K562 (cell line): ENCODE data around the gene RNU6-9. TPM values are rescaled to one million over a fixed set of nuclear protein-coding genes. Genes with fewer than 3 reads are reported as not detected.

Experiments used
- ADNP ChIP-seq: fragments of 200-800 bp; sonication (Bioruptor generic); IDR thresholded peaks from 2 replicates; pipeline ENCODE4 v1.6.1; 2016; ENCODE audit warnings: missing genetic modification characterization, missing compliant biosample characterization
- DPF2 ChIP-seq: fragments of 450-650 bp; IDR thresholded peaks from 2 replicates; pipeline ENCODE4 v1.6.1; 2016
- HMG20B ChIP-seq: fragments of 250-450 bp; sonication (Bioruptor Pico); IDR thresholded peaks from 2 replicates; pipeline ENCODE4 v1.5.0; 2021; ENCODE audit warnings: mild to moderate bottlenecking
- MXI1 ChIP-seq: IDR thresholded peaks from 2 replicates; pipeline ENCODE4 v1.6.1; 2011; ENCODE audit warnings: low read depth, mild to moderate bottlenecking, improper control_type of control experiment, low read length
- NFATC3 ChIP-seq: fragments of 450-650 bp; IDR thresholded peaks from 2 replicates; pipeline ENCODE4 v1.6.1; 2017; ENCODE audit warnings: mild to moderate bottlenecking
- PHTF2 ChIP-seq: fragments of 250-450 bp; sonication (Bioruptor Pico); IDR thresholded peaks from 2 replicates; pipeline ENCODE4 v1.5.0; 2021; ENCODE audit warnings: mild to moderate bottlenecking
- POLR2AphosphoS2 ChIP-seq: IDR thresholded peaks from 2 replicates; pipeline ENCODE4 v1.6.1; 2012; ENCODE audit warnings: low read length, improper control_type of control experiment
- POLR2AphosphoS5 ChIP-seq: IDR thresholded peaks from 2 replicates; pipeline ENCODE4 v1.6.1; 2011; ENCODE audit warnings: mild to moderate bottlenecking, low read depth, low read length, moderate library complexity; ENCODE audit not compliant: control insufficient read depth, insufficient read depth
- POLR2H ChIP-seq: IDR thresholded peaks from 2 replicates; pipeline ENCODE4 v1.6.1; 2016; ENCODE audit warnings: missing genetic modification characterization, low read depth, mild to moderate bottlenecking, control low read depth, missing compliant biosample characterization, moderate library complexity
- TAL1 ChIP-seq: fragments of 450-650 bp; IDR thresholded peaks from 2 replicates; pipeline ENCODE4 v1.6.1; 2016; ENCODE audit warnings: mild to moderate bottlenecking
- TBP ChIP-seq: optimal IDR thresholded peaks from 2 replicates; pipeline ENCODE3; 2011; ENCODE audit warnings: low read depth, low read length, improper control_type of control experiment
- ZNF134 ChIP-seq: fragments of 250-450 bp; sonication (Bioruptor Pico); conservative IDR thresholded peaks from 2 replicates; pipeline ENCODE4 v1.4.0; 2020
- ZNF699 ChIP-seq: fragments of 250-450 bp; sonication (Bioruptor Pico); IDR thresholded peaks from 2 replicates; pipeline ENCODE4 v1.8.0; 2021; ENCODE audit warnings: mild to moderate bottlenecking, moderate library complexity; ENCODE audit not compliant: insufficient replicate concordance
- polyA plus RNA-seq, 8 experiments: library from polyadenylated mRNA; depleted of rRNA in 4 of 8; stranded (reverse) in 5 of 8; unstranded in 3 of 8; fragments of >200 nt; fragmentation: Nextera tagmentation in 2 of 8; fragmentation: Illumina TruSeq in 1 of 8; extraction: Ambion mirVana in 2 of 8; extraction: Trizol in 1 of 8; gene quantifications; 2 replicates each; pipeline versions ENCODE4 v1.2.1 to v1.2.3, GENCODE V29; 2011 to 2014; ENCODE audit warnings: inconsistent platforms in 1 of 8, missing spikeins in 1 of 8
- total RNA-seq, 7 experiments: library from RNA; depleted of rRNA in 6 of 7; stranded (reverse); fragments of >200 nt in 6 of 7; fragmentation: Illumina TruSeq in 2 of 7; extraction: Trizol in 2 of 7; gene quantifications; 2 replicates each; pipeline versions ENCODE4 v1.2.1 to v1.2.3, GENCODE V29; 2011 to 2021; ENCODE audit warnings: low replicate concordance in 1 of 7
- TF ChIP-seq, protein P1 (sequence below): fragments of 250-450 bp; sonication (Bioruptor Pico); IDR thresholded peaks from 2 replicates; pipeline ENCODE4 v1.8.0; 2022; ENCODE audit warnings: inconsistent platforms
- TF ChIP-seq, protein P2 (sequence below), 3 experiments: fragments of 200-800 bp in 1 of 3; fragments of 250-450 bp in 1 of 3; fragments of 450-650 bp in 1 of 3; sonication (Bioruptor Pico) in 1 of 3; sonication (Bioruptor generic) in 1 of 3; formaldehyde crosslinking in 1 of 3; IDR thresholded peaks; 2 replicates each; pipeline versions ENCODE4 v1.6.1 to v1.8.0; 2016 to 2022; ENCODE audit warnings: mild to moderate bottlenecking in 2 of 3, missing genetic modification characterization in 2 of 3, missing compliant biosample characterization in 1 of 3, moderate library complexity in 1 of 3
- TF ChIP-seq, protein P3 (sequence below): fragments of 250-450 bp; sonication (Bioruptor Pico); IDR thresholded peaks from 2 replicates; pipeline ENCODE4 v1.4.0; 2020; ENCODE audit warnings: mild to moderate bottlenecking, moderate library complexity
- TF ChIP-seq, protein P4 (sequence below): sonication (generic); formaldehyde crosslinking; IDR thresholded peaks from 2 replicates; pipeline ENCODE4 v1.8.0; 2022; ENCODE audit warnings: missing genetic modification reagents, mild to moderate bottlenecking, moderate library complexity, borderline replicate concordance
- TF ChIP-seq, protein P5 (sequence below): fragments of 450-650 bp; IDR thresholded peaks from 2 replicates; pipeline ENCODE4 v1.6.1; 2016

RNU6-9 gene
- total and polyA plus RNA-seq, 9 of the 15 experiments (the other 6 are each of a cell fraction or from before 2014, with no cell fraction given): not detected

DNA sequence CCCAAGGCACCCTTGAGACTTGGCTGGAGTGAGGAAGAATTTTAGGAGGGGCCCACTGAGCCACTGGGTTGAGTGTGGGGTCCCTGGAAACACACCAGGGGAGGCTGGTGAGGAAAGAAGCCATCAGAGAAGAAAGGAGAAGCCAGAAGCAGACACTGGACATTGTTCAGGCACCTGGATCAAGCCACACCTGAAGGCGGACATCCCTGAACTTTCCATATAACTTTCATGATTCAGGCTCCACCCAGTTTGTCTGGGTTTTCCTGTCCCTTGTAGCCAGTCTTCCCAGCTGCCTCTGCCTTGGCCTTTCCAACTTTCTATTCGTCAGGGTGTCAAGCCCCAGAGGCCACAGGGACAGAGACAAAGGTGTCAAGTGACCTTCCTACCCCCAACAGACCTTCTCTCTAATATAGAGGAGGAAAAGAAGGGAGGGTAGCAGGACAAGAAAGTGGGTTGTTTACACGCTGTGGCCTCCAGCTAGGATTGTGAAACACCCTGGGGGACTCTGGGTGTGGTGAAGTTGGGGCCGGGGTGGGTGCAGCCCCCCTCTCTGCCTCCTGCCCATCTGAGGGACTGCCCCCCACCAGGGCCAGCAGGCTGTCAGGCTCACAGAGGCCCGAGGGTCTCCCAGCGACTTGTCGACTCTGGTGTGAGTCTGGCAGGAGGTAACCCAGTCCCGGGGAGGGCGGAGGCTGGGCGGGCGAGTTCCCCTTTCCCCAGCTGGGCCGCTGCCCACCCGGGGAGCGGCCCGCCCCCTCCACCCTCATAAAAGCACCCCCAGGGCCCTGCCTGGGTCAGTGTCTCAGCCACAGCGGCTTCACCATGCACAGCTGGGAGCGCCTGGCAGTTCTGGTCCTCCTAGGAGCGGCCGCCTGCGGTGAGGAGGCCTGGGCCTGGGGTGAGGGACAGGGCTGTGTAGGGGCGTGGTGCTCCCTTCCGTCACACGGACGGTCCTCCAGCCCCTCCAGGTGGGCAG, 34.1 kb upstream of the RNU6-9 start, which contains the start of gene CFD (continued):
- TF ChIP-seq, protein P1, sequence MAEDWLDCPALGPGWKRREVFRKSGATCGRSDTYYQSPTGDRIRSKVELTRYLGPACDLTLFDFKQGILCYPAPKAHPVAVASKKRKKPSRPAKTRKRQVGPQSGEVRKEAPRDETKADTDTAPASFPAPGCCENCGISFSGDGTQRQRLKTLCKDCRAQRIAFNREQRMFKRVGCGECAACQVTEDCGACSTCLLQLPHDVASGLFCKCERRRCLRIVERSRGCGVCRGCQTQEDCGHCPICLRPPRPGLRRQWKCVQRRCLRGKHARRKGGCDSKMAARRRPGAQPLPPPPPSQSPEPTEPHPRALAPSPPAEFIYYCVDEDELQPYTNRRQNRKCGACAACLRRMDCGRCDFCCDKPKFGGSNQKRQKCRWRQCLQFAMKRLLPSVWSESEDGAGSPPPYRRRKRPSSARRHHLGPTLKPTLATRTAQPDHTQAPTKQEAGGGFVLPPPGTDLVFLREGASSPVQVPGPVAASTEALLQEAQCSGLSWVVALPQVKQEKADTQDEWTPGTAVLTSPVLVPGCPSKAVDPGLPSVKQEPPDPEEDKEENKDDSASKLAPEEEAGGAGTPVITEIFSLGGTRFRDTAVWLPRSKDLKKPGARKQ (CRISPR knock-in tag): no peak
- TF ChIP-seq POLR2AphosphoS5 (no peak), HMG20B (CRISPR knock-in tag) (no peak), ZNF699 (no peak), TAL1 (no peak), ADNP (peak; percentile 70; the same call in 1 of the 2 replicates), PHTF2 (CRISPR knock-in tag) (no peak), DPF2 (no peak), ZNF134 (CRISPR knock-in tag) (no peak), MXI1 (no peak), POLR2H (tag) (no peak), TBP (no peak), NFATC3 (no peak), POLR2AphosphoS2 (no peak)
- TF ChIP-seq, protein P2, sequence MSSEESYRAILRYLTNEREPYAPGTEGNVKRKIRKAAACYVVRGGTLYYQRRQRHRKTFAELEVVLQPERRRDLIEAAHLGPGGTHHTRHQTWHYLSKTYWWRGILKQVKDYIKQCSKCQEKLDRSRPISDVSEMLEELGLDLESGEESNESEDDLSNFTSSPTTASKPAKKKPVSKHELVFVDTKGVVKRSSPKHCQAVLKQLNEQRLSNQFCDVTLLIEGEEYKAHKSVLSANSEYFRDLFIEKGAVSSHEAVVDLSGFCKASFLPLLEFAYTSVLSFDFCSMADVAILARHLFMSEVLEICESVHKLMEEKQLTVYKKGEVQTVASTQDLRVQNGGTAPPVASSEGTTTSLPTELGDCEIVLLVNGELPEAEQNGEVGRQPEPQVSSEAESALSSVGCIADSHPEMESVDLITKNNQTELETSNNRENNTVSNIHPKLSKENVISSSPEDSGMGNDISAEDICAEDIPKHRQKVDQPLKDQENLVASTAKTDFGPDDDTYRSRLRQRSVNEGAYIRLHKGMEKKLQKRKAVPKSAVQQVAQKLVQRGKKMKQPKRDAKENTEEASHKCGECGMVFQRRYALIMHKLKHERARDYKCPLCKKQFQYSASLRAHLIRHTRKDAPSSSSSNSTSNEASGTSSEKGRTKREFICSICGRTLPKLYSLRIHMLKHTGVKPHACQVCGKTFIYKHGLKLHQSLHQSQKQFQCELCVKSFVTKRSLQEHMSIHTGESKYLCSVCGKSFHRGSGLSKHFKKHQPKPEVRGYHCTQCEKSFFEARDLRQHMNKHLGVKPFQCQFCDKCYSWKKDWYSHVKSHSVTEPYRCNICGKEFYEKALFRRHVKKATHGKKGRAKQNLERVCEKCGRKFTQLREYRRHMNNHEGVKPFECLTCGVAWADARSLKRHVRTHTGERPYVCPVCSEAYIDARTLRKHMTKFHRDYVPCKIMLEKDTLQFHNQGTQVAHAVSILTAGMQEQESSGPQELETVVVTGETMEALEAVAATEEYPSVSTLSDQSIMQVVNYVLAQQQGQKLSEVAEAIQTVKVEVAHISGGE (CRISPR knock-in tag; IDR thresholded peaks at IDR 0.05): 0 out of 6 replicates have a peak, but pooled peaks of 1 of the 3 experiments have one; percentile 8
- TF ChIP-seq, protein P3, sequence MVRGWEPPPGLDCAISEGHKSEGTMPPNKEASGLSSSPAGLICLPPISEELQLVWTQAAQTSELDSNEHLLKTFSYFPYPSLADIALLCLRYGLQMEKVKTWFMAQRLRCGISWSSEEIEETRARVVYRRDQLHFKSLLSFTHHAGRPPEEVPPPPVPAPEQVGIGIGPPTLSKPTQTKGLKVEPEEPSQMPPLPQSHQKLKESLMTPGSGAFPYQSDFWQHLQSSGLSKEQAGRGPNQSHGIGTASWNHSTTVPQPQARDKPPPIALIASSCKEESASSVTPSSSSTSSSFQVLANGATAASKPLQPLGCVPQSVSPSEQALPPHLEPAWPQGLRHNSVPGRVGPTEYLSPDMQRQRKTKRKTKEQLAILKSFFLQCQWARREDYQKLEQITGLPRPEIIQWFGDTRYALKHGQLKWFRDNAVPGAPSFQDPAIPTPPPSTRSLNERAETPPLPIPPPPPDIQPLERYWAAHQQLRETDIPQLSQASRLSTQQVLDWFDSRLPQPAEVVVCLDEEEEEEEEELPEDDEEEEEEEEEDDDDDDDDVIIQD (CRISPR knock-in tag): no peak
- TF ChIP-seq, protein P4, sequence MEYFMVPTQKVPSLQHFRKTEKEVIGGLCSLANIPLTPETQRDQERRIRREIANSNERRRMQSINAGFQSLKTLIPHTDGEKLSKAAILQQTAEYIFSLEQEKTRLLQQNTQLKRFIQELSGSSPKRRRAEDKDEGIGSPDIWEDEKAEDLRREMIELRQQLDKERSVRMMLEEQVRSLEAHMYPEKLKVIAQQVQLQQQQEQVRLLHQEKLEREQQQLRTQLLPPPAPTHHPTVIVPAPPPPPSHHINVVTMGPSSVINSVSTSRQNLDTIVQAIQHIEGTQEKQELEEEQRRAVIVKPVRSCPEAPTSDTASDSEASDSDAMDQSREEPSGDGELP (CRISPR knock-in tag): 0 out of 2 replicates have a peak, but pooled peaks have one; percentile 30
- TF ChIP-seq, protein P5, sequence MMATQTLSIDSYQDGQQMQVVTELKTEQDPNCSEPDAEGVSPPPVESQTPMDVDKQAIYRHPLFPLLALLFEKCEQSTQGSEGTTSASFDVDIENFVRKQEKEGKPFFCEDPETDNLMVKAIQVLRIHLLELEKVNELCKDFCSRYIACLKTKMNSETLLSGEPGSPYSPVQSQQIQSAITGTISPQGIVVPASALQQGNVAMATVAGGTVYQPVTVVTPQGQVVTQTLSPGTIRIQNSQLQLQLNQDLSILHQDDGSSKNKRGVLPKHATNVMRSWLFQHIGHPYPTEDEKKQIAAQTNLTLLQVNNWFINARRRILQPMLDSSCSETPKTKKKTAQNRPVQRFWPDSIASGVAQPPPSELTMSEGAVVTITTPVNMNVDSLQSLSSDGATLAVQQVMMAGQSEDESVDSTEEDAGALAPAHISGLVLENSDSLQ: peak; percentile 40; the same call in 1 of the 2 replicates
